ENCODE data around the gene NXPH4. TPM values are rescaled to one million over a fixed set of nuclear protein-coding genes. Genes with fewer than 3 reads are reported as not detected.

NXPH4 gene
- total RNA-seq, 1 donor from 2014 or later: 82.8 TPM

DNA sequence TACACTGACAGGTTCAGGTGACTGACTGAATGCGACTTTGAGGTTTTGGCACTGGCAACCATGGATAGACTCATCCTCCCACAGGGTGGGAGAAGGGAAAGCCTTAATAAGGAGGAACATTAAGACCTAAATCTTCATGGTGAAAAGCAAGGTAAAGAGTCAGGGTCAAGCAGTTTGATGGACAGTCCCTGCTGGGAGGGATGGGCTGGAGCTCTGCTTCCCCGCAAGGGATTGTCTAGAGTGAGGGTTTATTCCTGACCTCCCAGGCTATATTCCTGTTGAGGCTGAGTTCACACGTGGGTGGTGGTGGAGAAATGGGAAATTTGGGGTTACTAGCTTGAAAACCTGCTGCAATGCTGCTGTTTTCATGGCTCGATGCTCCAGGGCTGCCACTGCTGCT is 43.8 kb downstream of the NXPH4 start:
- H3K9me3 Mint-ChIP-seq (ENCODE audit: low read depth): no peaks in the 10 kb centered on the region
- no peak overlapping the region for H3K27ac Mint-ChIP-seq (ENCODE audit: unreplicated experiment)
- H3K36me3 Mint-ChIP-seq (ENCODE audit: low read depth): peaks cover 10% of the 10 kb centered on the region
- H3K4me1 Mint-ChIP-seq (ENCODE audit: low read depth): peaks cover 12% of the 10 kb centered on the region
- no peaks in the 10 kb centered on the region for H3K27me3 Mint-ChIP-seq (ENCODE audit: low read depth)
- DNase-seq (ENCODE audit: low spot score): no peak
- TF ChIP-seq, protein P1, sequence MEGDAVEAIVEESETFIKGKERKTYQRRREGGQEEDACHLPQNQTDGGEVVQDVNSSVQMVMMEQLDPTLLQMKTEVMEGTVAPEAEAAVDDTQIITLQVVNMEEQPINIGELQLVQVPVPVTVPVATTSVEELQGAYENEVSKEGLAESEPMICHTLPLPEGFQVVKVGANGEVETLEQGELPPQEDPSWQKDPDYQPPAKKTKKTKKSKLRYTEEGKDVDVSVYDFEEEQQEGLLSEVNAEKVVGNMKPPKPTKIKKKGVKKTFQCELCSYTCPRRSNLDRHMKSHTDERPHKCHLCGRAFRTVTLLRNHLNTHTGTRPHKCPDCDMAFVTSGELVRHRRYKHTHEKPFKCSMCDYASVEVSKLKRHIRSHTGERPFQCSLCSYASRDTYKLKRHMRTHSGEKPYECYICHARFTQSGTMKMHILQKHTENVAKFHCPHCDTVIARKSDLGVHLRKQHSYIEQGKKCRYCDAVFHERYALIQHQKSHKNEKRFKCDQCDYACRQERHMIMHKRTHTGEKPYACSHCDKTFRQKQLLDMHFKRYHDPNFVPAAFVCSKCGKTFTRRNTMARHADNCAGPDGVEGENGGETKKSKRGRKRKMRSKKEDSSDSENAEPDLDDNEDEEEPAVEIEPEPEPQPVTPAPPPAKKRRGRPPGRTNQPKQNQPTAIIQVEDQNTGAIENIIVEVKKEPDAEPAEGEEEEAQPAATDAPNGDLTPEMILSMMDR (IDR thresholded peaks at IDR 0.05): no peak
- no peak overlapping the region for H3K4me3 Mint-ChIP-seq (ENCODE audit: unreplicated experiment)

DNA sequence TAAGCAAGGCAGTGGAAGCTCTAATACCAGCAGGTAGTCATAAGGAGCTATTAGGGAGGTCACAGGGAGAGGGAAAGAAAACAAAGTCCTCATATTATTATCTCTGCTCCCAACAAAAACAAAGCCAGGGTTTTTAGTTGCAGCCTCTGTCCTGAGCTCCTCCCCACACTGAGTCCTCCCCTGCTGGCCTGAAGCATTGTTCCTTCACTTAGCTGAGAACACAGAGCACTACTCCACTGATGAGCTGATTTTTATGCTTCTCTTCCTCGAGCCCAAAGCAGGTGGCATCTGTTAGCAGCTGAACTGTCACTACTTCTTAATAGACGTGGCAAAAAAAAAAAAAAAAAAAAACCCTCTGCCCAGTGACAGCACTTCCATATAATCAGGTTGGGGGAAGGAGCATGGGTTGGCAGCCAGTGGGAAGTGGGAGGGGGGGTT is 44.9 kb downstream of the NXPH4 start:
- Mint-ChIP-seq H3K27me3 (ENCODE audit: low read depth) (no peaks in the 10 kb centered on the region), H3K36me3 (ENCODE audit: low read depth) (peaks cover 5% of the 10 kb centered on the region), H3K27ac (ENCODE audit: unreplicated experiment) (no peak overlapping the region), H3K4me1 (ENCODE audit: low read depth) (peaks cover 12% of the 10 kb centered on the region), H3K4me3 (ENCODE audit: unreplicated experiment) (no peak overlapping the region), H3K9me3 (ENCODE audit: low read depth) (no peaks in the 10 kb centered on the region)
- TF ChIP-seq, protein P1 (IDR thresholded peaks at IDR 0.05): no peak
- no peak for DNase-seq (ENCODE audit: low spot score)

DNA sequence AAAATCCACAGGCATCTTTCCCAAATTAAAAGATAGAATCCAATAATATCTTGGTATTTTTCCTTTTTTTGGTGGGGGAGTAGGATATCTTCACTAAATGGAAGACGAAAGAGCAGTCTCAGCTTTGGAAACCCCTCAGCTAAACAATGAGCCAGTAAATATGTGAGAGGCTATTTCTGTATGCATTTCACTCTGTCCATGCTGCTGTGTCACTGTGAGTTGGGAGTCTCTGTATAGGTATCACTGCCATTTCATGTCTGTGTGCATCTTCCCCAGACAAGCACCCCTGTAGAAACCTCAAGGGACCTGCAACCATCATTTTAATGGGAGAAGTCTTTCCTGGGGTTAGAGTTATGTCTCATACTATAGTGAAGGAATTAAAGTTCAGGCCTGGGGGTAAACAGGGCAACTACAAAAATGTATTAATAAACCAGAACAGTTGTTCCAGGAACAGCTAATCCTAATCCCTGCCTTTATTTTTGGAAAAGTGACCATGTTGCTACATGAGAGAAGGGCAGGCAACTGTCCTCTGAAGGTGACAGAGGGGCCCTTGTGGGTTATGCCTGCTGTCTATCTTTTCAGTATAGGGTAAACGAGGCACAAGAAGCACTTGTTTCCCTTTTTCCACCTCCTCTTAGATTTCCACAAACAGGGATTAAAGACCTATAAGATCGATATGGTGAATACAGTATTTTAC is 45.7 kb downstream of the NXPH4 start:
- H3K9me3 Mint-ChIP-seq (ENCODE audit: low read depth): no peaks in the 10 kb centered on the region
- H3K36me3 Mint-ChIP-seq (ENCODE audit: low read depth): peaks cover 7% of the 10 kb centered on the region
- no peak overlapping the region for H3K27ac Mint-ChIP-seq (ENCODE audit: unreplicated experiment)

DNA sequence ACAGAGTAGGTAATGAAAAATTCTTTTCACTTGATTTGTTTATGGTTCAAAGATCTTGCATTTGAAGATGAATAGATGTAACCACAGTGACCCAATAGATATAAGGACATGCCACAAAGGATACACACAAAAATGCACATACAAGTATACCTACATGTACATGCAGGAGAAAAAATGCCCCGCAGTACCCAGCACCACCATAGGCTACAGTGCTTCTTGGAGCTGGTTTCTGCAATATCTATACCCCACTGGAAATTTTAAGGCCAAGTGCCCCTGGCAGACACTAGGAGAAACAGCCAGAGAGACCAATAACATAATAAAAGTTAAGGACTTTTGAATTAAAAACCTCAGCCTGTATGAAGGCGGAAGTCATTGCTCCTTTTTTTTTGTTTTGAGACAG is 46.5 kb downstream of the NXPH4 start:
- H3K4me3 Mint-ChIP-seq (ENCODE audit: unreplicated experiment): no peak overlapping the region

More for the DNA sequence above, 45.7 kb downstream of the NXPH4 start:
- peaks cover 12% of the 10 kb centered on the region for H3K4me1 Mint-ChIP-seq (ENCODE audit: low read depth)
- H3K4me3 Mint-ChIP-seq (ENCODE audit: unreplicated experiment): no peak overlapping the region
- no peak for DNase-seq (ENCODE audit: low spot score)
- no peaks in the 10 kb centered on the region for H3K27me3 Mint-ChIP-seq (ENCODE audit: low read depth)
- TF ChIP-seq, protein P1 (IDR thresholded peaks at IDR 0.05): no peak

DNA sequence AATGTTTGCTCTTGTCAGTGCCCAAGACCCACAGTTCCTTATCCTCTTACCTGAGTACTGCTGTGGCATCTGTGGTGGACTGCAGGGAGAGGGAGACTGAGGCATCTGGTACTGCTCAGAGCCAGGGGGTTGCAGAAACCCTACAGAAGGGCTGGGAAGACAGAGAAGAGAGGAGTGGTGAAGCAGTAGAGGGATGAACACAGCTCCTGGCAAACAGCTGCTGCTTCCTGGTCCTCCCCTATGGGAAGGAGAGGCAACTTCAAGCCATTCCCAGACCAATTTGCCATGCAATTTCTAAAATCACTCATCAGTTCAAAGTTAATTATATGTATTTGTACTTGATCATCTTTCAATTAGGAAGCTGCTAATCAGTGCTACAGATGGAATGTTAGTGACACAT is 50.1 kb downstream of the NXPH4 start:
- Mint-ChIP-seq H3K36me3 (ENCODE audit: low read depth) (peaks cover 15% of the 10 kb centered on the region), H3K4me1 (ENCODE audit: low read depth) (peaks cover 5% of the 10 kb centered on the region), H3K27ac (ENCODE audit: unreplicated experiment) (peak overlapping the region; percentile 6), H3K27me3 (ENCODE audit: low read depth) (no peaks in the 10 kb centered on the region), H3K4me3 (ENCODE audit: unreplicated experiment) (no peak overlapping the region), H3K9me3 (ENCODE audit: low read depth) (no peaks in the 10 kb centered on the region)
- DNase-seq (ENCODE audit: low spot score): no peak
- TF ChIP-seq, protein P1 (IDR thresholded peaks at IDR 0.05): no peak

More for the DNA sequence above, 46.5 kb downstream of the NXPH4 start:
- DNase-seq (ENCODE audit: low spot score): no peak
- Mint-ChIP-seq H3K36me3 (ENCODE audit: low read depth) (peaks cover 10% of the 10 kb centered on the region), H3K4me1 (ENCODE audit: low read depth) (peaks cover 12% of the 10 kb centered on the region), H3K27me3 (ENCODE audit: low read depth) (no peaks in the 10 kb centered on the region), H3K27ac (ENCODE audit: unreplicated experiment) (no peak overlapping the region), H3K9me3 (ENCODE audit: low read depth) (no peaks in the 10 kb centered on the region)
- TF ChIP-seq, protein P1 (IDR thresholded peaks at IDR 0.05): no peak
